GM21529 (cell line): ENCODE data around the gene TMPRSS11B.
"Not testable (repeated sequence)": the region's sequence is repeated elsewhere in the genome, so short reads cannot be mapped to it uniquely, and the experiment has no call there.

Experiments used
- ATAC-seq: cut with Tn5 transposase; IDR thresholded peaks from one replicate; pipeline ENCODE4 v1.9.1; 2021; ENCODE audit not compliant: unreplicated experiment

Gene TMPRSS11B

GRCh38 chr4:68245594-68245993 lies at the start of gene TMPRSS11B:
TMPRSS11B (minus strand) TSS chr4:68245694; CDS start chr4:68245558, 136 bp downstream.
- no peak for ATAC-seq

DNA sequence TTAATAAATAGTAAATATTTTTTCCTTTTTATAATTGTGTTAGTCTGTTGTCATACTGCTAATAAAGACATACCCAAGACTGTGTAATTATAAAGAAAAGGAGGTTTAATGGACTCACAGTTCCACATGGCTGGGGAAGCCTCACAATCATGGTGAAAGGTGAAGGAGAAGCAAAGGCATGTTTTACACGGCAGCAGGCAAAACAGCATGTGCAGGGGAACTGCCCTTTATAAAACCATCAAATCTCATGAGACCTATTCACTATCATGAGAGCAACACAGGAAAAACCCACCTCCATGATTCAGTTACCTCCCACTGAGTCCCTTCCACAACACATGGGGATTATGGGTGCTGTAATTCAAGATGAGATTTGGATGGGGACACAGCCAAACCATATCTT lies 45.8 kb upstream of the TMPRSS11B start:
- ATAC-seq = no peak

GRCh38 chr4:68288393-68288740 lies 42.9 kb upstream of the TMPRSS11B start:
- no peak for ATAC-seq

DNA sequence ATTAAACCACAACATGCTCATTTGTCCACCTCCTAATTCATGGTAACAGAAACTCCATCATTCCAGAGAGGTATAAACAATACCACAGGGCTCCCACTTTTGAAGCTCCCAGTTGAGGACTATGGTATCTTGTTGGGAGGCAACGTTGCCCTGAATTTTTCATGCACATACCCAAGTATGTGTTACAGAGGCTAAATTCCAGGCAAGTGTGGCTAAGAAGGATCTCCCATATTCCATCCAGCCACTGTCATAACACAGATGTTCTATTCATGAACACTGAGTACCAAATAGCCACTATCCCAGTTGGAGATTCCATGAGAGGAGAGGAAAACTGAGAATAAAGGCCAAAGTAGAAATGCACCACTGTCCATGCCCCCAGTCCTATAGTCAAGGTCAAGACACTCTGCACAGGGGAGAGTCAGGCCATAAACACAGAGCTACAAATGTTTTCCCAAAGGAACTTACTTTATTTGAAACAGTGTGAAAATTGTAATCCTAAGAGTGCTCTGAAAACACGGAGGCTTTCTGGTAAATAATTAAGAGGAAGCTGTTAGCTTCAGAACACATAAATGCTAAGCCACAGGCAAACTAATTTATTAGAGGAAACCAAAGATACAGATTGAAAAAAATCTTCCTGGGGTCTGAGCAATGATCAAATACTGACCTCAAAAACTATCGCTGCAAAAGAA lies 42.4 kb upstream of the TMPRSS11B start:
- ATAC-seq = no peak

DNA sequence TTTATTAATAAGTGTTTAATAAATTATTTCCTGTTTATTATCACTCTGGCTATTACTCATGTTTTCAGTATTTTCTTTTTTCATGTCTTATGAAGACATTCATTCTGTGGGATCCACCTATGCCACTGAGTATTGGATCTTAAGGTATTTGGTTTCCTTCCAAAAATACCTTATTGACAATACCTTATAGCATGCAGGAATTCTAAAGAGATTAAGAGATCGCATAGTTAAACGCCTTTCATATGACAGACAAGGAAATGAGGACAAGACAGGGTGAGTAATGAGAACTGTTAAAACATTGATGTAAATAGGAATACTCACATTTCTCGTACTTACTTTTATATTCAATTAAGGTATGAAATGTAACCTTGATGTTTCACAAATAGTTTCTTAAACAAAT lies 38.2 kb upstream of the TMPRSS11B start:
- ATAC-seq = no peak

- ATAC-seq = no peak
Measured at GRCh38 chr4:68283095-68283494, 37.6 kb upstream of the TMPRSS11B start.

DNA sequence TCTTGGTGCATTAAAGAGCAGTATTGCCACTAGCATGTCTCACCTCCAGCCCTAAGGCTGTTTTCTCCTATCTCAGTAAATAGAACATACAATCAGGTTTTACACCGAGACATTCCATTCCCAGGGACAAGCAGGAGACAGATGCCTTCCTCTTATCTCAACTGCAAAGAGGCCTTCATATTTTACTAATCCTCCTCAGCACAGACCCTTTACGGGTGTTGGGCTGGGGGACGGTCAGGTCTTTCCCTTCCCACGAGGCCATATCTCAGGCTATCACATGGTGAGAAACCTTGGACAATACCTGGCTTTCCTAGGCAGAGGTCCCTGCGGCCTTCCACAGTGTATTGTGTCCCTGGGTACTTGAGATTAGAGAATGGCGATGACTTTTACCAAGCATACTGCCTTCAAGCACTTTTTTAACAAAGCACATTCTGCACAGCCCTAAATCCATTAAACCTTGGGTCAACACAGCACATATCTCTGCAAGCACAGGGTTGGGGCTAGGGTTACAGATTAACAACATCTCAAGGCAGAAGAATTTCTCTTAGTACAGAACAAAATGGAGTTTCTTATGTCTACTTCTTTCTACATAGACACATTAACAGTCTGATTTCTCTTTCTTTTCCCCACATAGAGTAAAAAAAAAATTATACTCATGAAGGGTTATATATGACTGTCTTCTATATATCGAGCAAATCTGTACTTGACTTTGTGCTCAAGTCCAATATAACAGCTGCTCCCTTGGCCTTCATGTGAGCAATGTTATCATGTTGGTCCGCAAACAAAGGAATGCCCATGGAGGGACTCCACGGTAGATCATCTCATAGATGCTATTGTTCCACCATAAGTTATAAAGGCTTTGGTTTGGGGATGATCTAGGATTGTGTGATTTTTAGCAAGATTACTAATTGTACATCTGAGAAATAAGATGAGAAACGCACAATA lies 36.6 kb upstream of the TMPRSS11B start:
- ATAC-seq = not testable (repeated sequence)

- no peak for ATAC-seq
Measured at GRCh38 chr4:68278029-68278428, 32.5 kb upstream of the TMPRSS11B start.

GRCh38 chr4:68277627-68278026 lies 32.1 kb upstream of the TMPRSS11B start:
- ATAC-seq = no peak

DNA sequence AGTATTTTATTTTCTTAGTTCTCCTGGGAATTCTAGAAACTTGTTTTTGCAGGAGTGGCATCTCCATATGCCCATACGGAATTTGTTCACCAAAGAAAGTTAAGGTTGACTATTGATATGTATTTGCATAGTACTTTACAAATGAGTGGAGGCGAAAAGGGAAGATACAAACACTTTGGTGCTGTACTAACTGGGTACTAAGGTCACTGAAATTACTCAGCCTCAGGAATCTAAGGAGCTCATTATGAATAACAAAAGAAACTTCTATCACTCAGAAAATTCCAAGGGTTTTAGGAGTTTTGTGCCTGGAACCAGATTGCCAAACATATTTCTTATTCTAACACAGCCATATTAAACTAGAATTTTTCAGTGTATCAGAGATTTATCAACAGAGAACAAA lies 27.4 kb upstream of the TMPRSS11B start:
- ATAC-seq = peak; percentile 59

DNA sequence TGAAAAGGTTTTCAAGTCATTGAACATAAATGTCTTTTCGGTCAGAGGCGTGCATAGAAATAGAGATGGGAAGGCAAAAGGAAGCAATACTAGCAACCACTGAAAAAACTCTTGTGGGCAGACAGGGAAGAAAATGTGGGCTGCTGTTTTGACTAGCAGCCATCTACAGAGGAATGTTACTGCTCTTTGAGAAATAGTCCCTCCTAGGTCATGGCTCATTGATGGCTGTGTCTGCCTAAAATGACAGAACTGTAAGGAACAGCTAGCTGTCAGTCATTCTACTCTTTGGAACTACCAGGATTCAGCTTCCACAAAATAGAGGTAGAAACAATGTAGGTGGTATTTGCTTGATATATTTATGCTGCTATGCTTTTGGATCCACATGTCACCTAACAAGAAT lies 26.9 kb upstream of the TMPRSS11B start:
- peak; percentile 75 for ATAC-seq

DNA sequence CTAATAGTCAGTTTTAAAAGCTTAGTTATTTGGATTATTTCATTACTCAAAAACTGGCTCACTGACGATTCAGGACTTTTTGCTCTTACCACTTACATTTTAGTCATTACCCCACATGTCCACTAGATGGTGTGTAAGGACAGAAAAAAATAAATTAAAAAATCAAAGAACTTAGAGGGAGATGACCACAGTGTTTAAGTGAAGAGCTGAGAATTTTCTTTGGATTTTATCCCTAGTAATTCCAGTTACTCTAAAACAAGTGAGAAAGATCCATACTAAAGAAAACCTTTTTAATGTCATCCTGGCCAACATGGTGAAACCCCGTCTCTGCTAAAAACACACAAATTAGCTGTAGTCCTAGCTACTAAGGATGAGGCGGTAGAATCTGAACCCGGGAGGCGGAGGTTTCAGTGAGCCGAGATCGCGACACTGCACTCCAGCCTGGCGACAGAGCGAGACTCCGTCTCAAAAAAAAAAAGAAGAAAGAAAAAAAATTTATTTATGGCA lies 26.4 kb upstream of the TMPRSS11B start:
- ATAC-seq = peak; percentile 58

DNA sequence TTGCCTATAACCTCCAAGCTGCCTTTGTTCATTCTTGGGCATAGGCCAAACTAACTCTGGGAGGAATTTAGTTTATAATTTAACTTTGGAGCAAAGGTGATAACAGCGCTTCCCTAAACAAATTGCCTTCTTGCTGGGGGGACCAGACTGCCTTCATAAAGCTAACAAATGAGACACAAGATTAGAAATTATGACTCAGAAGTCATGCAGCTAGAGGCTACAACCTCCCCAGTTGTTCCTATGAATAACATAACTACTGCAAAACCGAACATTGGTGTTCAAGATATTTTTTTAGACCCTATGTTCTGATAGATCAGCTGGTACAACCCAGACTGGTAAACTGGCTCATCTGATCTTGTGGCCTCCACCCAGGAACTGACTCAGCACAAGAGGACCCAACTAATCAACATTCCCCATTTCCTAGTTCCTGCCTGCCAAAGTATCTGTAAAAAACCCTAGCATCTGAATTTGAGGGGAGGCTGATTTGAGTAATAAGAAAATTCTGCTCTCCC lies 22.0 kb upstream of the TMPRSS11B start:
- no peak for ATAC-seq

GRCh38 chr4:68264875-68265565 lies 19.5 kb upstream of the TMPRSS11B start:
- no peak for ATAC-seq

- no peak for ATAC-seq
Measured at GRCh38 chr4:68259191-68259590, 13.7 kb upstream of the TMPRSS11B start.

DNA sequence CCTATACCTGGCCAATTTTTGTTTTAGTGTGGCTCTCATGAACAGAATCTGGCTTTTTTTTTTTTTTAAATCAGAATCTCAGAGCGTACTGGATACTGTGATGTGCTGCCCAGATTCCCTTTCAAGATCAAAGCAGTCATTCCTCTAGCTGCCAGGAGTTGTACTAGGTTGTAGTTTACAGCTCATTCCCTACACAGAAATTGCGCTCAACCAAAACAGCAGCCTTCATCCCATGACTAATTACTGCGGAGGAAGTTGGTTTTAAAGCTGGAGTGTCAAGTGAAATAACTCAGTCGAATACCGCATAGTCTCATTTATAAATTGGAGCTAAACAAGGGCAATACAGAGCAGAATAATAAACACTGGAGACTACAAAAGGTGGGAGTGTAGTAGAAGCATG lies 12.2 kb upstream of the TMPRSS11B start:
- ATAC-seq = no peak

DNA sequence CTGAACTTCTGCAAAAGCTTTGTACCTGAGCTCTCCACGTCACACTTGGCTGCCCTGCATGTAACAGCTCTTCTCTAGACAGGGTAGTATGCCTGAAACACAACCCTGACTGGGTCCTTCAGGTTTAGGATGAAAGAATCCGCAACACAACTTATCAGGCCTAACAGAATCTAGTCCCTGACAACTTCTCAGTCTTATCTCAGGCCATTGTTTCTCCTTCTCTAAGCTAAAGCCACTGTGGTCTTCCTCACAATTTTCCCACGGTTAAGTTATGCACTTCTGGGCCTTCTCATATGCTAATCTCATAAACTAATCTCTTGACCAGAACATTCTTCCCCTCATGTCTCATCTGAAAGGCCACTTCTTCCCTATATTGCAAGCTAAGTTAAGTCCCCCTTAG lies 10.8 kb upstream of the TMPRSS11B start:
- no peak for ATAC-seq

DNA sequence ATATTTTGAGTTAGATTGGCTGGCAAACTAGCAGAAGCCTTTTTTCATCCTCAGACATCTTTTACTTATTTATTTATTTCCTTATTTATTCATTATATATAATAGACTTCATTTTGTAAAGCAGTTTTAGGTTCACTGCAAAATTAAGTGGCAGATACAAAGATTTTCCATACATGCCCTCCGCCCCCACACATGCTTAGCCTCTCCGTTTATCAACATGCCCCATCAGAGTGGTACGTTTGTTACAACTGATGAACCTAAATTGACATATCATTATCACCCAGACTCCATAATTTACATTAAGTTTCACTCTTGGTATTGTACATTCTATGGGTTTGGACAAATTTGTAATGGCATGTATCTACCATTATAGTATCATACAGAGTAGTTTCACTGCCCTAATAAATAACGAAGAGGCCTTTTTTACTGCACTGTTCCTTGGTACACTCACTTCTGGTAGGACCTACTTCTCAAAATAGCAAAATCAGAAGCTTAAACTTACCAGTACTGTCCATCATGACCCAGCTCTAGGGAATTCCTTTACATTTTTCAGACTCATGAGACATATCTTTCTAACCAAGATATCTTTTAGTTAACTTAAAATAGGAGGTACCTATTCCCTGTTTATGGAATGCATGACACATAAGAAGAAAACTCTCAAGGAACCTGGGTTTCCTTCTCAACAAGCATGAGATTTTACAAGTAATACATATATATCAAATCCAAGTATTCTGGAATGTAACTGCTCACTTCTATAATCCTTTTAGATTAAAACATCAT lies 4.8 kb upstream of the TMPRSS11B start:
- ATAC-seq = no peak

GRCh38 chr4:68249434-68249833 lies 3.9 kb upstream of the TMPRSS11B start:
- ATAC-seq = peak; percentile 88

DNA sequence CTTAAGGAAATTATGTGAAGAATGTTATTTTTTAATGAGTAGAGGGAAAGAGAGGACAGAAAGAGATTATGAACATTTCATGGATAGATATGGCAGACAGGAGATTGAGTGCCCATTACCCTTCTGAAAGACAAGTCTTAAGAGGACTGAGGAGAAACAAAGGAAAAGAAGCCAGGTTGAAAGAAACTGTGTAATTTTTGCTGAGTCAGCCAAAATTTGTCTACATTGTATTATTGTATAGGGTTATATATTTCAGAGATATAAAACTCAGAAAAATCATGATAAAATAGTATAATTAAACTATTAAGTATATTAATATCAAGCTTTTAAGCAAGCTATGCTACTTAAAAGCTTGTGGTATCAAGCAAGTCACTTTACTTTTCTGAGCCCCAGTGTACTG lies 4.9 kb downstream of the TMPRSS11B start:
- ATAC-seq = no peak
